Measurements from ENCODE around the gene PANK4. TPM values are rescaled to one million over a fixed set of nuclear protein-coding genes. Genes with fewer than 3 reads are reported as not detected.
A peak's percentile ranks its signal among the peaks of the same experiment; 100 is the strongest.

The PANK4 gene
- total and polyA plus RNA-seq, 2 of the 8 experiments (the other 6 are each of a cell fraction or from before 2014, with no cell fraction given), result 20.1 to 29.7 TPM

DNA sequence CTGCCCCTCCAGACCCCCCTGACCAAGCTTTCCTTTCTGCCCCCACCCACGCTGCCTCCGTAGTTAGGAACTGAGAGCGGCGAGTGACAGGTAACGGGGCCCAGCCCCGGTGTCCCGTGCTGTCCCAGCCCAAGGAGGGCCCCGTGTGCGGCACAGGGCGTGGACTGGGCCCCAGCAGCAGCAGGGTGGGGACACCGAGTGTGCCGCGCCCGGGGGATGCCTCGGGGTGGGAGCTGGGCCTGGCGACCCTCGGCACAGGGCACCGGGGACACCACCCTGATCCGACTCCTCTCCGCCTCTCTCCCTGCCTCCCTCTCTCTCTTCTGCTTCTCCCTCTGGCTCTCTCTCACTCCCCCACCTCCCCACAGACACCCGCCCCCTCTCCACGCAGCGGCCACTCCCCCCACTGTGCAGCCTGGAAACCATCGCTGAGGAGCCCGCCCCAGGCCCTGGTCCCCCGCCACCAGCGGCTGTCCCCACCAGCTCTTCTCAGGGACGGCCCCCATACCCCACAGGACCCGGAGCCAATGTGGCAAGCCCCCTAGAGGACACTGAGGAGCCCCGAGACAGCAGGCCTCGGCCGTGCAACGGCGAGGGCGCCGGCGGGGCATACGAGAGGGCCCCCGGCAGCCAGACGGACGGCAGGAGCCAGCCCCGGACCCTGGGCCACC, 22.7 kb downstream of the PANK4 start:
- Histone ChIP-seq H2AK5ac (ENCODE audit: low read depth, low read length) (no peak overlapping the region), H3K4me3 (ENCODE audit: extremely low read depth in 1 of 4, insufficient read depth in 2 of 4, low read depth in 3 of 4, low read length in 4 of 4) (no peak overlapping the region), H3K4ac (replicated peaks; ENCODE audit: insufficient read length, low read depth, low read length) (no peak overlapping the region), H2BK20ac (ENCODE audit: low read length) (no peak overlapping the region), H3K9ac (replicated peaks in 1 of 4; ENCODE audit: extremely low read depth in 1 of 4, low read depth in 3 of 4, low read length in 3 of 4) (no peak overlapping the region), H3K36me3 (ENCODE audit: control insufficient read depth in 2 of 4, insufficient read depth in 4 of 4, low read length in 3 of 4) (peaks cover 0 to 10% (median 3%) of the 10 kb centered on the region in 4 experiments; a peak in 3 of 8 replicates), H3K23me2 (ENCODE audit: low read depth, low read length) (no peaks in the 10 kb centered on the region), H2BK120ac (replicated peaks; ENCODE audit: low read depth, low read length) (no peak overlapping the region), H4K8ac (ENCODE audit: extremely low read depth, insufficient read depth, low read length) (no peak overlapping the region; the same call in 1 of the 2 replicates), H2AFZ (ENCODE audit: low read length) (no peak overlapping the region), H4K5ac (ENCODE audit: insufficient read length, low read depth, low read length) (no peak overlapping the region), H3K4me2 (ENCODE audit: insufficient read depth in 1 of 2, low read depth in 2 of 2, low read length in 2 of 2) (no peak overlapping the region), H3K9me3 (ENCODE audit: insufficient read depth in 2 of 2, low read depth in 1 of 2, low read length in 1 of 2) (no peaks in the 10 kb centered on the region), H4K20me1 (replicated peaks in 1 of 2; ENCODE audit: control insufficient read depth in 1 of 2, insufficient read depth in 2 of 2, low read length in 2 of 2) (peaks cover 6 to 19% of the 10 kb centered on the region in 2 experiments), H2BK5ac (ENCODE audit: low read depth, low read length) (no peak overlapping the region), H2BK15ac (ENCODE audit: low read length) (no peak overlapping the region), H3K23ac (ENCODE audit: insufficient read length) (no peak overlapping the region), H3K27me3 (replicated peaks in 1 of 4; ENCODE audit: control insufficient read depth in 3 of 4, extremely low read depth in 1 of 4, insufficient read depth in 3 of 4, low read length in 3 of 4) (no peaks in the 10 kb centered on the region; a peak in 3 of 7 replicates), H4K91ac (replicated peaks; ENCODE audit: insufficient read length, low read length) (no peak overlapping the region), H3K56ac (replicated peaks; ENCODE audit: insufficient read length, low read depth, low read length) (no peak overlapping the region), H3K18ac (ENCODE audit: extremely low read depth, low read length) (no peak overlapping the region), H3K27ac (ENCODE audit: low read depth, low read length) (no peak overlapping the region), H3K4me1 (replicated peaks in 1 of 4; ENCODE audit: control insufficient read depth in 3 of 4, insufficient read depth in 4 of 4, low read length in 3 of 4) (no peaks in the 10 kb centered on the region; a peak in 1 of 7 replicates), H3K79me1 (ENCODE audit: low read depth, low read length) (no peaks in the 10 kb centered on the region), H2BK12ac (ENCODE audit: low read depth, low read length) (no peak overlapping the region), H3K14ac (ENCODE audit: insufficient read length) (no peak overlapping the region), H3K79me2 (ENCODE audit: control insufficient read depth in 1 of 2, insufficient read depth in 2 of 2, low read length in 2 of 2) (no peaks in the 10 kb centered on the region)
- DNase-seq (ENCODE audit: low read depth in 1 of 2, low spot score in 2 of 2) (no peak), FAIRE-seq (no peak)
- no peak for TF ChIP-seq CHD2 (IDR thresholded peaks at IDR 0.05; ENCODE audit: low read length)
- TF ChIP-seq, protein P1, sequence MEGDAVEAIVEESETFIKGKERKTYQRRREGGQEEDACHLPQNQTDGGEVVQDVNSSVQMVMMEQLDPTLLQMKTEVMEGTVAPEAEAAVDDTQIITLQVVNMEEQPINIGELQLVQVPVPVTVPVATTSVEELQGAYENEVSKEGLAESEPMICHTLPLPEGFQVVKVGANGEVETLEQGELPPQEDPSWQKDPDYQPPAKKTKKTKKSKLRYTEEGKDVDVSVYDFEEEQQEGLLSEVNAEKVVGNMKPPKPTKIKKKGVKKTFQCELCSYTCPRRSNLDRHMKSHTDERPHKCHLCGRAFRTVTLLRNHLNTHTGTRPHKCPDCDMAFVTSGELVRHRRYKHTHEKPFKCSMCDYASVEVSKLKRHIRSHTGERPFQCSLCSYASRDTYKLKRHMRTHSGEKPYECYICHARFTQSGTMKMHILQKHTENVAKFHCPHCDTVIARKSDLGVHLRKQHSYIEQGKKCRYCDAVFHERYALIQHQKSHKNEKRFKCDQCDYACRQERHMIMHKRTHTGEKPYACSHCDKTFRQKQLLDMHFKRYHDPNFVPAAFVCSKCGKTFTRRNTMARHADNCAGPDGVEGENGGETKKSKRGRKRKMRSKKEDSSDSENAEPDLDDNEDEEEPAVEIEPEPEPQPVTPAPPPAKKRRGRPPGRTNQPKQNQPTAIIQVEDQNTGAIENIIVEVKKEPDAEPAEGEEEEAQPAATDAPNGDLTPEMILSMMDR (IDR thresholded peaks at IDR 0.05; ENCODE audit: control extremely low read depth in 1 of 3, insufficient read depth in 1 of 3, low read depth in 1 of 3, low read length in 3 of 3), result peak in 1 of 3 experiments; percentile 16; a peak in 1 of 4 replicates
- WGBS, 2 experiments (ENCODE audit: extremely low coverage in 1 of 2, insufficient coverage in 1 of 2, insufficient read length in 1 of 2, insufficient replicate concordance in 2 of 2, low coverage in 1 of 2, low lambda C conversion rate in 2 of 2, missing lambda C conversion rate in 1 of 2), result 90% methylated on average over 26 of the region's 42 CpGs; no CpG with 5 or more reads in 1 of the 2 experiments
- ChIA-PET POLR2A (ENCODE audit: partially characterized antibody) (interaction anchor here (0.6 to 1.7 kb wide), 7 partner anchors 12 to 81 kb away, joined by 3 to 5 read pairs (median 3); no protein-coding TSS in a partner anchor), CTCF (ENCODE audit: partially characterized antibody) (interaction anchor here (0.6 to 1.6 kb wide), 5 partner anchors 12 to 962 kb away, joined by 3 to 4 read pairs (median 3); no protein-coding TSS in a partner anchor)

Measured in H1 (cell line).